ENCODE data around the gene PTP4A1. TPM values are rescaled to one million over a fixed set of nuclear protein-coding genes. Genes with fewer than 3 reads are reported as not detected.

PTP4A1 gene
- total and polyA plus RNA-seq, 2 of the 13 experiments (the other 11 are each of a cell fraction or from before 2014, with no cell fraction given) = 141 to 376 TPM

DNA sequence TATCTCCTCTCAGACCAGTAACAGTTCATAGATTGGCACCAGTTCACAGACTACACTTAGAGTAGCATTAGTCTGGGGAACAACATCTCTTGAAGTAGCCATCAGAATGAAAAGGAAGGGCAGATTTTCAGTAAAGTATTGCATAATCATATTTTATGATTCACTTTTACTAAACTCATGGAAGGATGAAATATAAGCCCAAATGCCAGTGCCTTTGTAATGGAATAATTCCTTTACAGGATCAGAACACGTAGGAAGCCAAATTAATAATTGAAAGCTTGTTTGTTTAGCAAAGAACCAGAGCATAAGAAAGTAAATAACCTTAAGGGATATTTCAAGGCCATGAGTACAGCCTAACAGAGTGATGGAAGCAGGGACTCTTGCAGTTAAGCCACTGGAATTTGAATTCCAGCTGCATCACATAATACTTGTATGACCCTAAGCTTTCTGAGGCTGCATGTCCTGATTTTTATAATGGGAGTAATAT lies 11.4 kb upstream of the PTP4A1 start (continued):
- TF ChIP-seq, protein P1, sequence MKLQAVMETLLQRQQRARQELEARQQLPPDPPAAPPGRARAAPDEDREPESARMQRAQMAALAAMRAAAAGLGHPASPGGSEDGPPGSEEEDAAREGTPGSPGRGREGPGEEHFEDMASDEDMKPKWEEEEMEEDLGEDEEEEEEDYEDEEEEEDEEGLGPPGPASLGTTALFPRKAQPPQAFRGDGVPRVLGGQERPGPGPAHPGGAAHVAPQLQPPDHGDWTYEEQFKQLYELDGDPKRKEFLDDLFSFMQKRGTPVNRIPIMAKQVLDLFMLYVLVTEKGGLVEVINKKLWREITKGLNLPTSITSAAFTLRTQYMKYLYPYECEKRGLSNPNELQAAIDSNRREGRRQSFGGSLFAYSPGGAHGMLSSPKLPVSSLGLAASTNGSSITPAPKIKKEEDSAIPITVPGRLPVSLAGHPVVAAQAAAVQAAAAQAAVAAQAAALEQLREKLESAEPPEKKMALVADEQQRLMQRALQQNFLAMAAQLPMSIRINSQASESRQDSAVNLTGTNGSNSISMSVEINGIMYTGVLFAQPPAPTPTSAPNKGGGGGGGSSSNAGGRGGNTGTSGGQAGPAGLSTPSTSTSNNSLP (IDR thresholded peaks at IDR 0.05; ENCODE audit: low read depth, low read length) = peak; percentile 48; the same call in 1 of the 2 replicates
- peak; percentile 65 for TF ChIP-seq CEBPG (CRISPR knock-in tag; IDR thresholded peaks at IDR 0.05)
- TF ChIP-seq ZNF232 (CRISPR knock-in tag; IDR thresholded peaks at IDR 0.05; ENCODE audit: borderline replicate concordance) = no peak
- TF ChIP-seq FOXK2 (IDR thresholded peaks at IDR 0.05) = no peak
- TF ChIP-seq HDAC2 (CRISPR knock-in tag; IDR thresholded peaks at IDR 0.05) = no peak
- TF ChIP-seq, protein P2, sequence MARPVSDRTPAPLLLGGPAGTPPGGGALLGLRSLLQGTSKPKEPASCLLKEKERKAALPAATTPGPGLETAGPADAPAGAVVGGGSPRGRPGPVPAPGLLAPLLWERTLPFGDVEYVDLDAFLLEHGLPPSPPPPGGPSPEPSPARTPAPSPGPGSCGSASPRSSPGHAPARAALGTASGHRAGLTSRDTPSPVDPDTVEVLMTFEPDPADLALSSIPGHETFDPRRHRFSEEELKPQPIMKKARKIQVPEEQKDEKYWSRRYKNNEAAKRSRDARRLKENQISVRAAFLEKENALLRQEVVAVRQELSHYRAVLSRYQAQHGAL (CRISPR knock-in tag; IDR thresholded peaks at IDR 0.05; ENCODE audit: not compliant biosample characterization) = no peak
- no peak for TF ChIP-seq RBAK (CRISPR knock-in tag; IDR thresholded peaks at IDR 0.05)
- TF ChIP-seq BRCA1 (CRISPR knock-in tag; IDR thresholded peaks at IDR 0.05) = no peak
- no peak for TF ChIP-seq POGZ (CRISPR knock-in tag; IDR thresholded peaks at IDR 0.05)
- no peak for TF ChIP-seq ZNF773 (CRISPR knock-in tag; IDR thresholded peaks at IDR 0.05; ENCODE audit: borderline replicate concordance)
- no peak for TF ChIP-seq YEATS4 (CRISPR knock-in tag; IDR thresholded peaks at IDR 0.05; ENCODE audit: borderline replicate concordance)
- 0 out of 2 replicates have a peak, but pooled peaks have one; percentile 28 for TF ChIP-seq ZNF337 (CRISPR knock-in tag; IDR thresholded peaks at IDR 0.05; ENCODE audit: borderline replicate concordance, low read depth)
- TF ChIP-seq ARNT2 (CRISPR knock-in tag; IDR thresholded peaks at IDR 0.05; ENCODE audit: low read depth) = no peak
- no peak for TF ChIP-seq HINFP (CRISPR knock-in tag; IDR thresholded peaks at IDR 0.05; ENCODE audit: low read depth)
- TF ChIP-seq ZNF878 (CRISPR knock-in tag; IDR thresholded peaks at IDR 0.05) = 0 out of 2 replicates have a peak, but pooled peaks have one; percentile 30
- peak; percentile 39; the same call in 1 of the 2 replicates for TF ChIP-seq HNF1A (IDR thresholded peaks at IDR 0.05; ENCODE audit: low read depth)
- no peak for TF ChIP-seq HNF1A (CRISPR knock-in tag; IDR thresholded peaks at IDR 0.05; ENCODE audit: borderline replicate concordance)
- no peak for TF ChIP-seq ZBTB38 (CRISPR knock-in tag; IDR thresholded peaks at IDR 0.05)
- no peak for TF ChIP-seq GABPA (IDR thresholded peaks at IDR 0.05; ENCODE audit: low read depth, low read length)
- TF ChIP-seq GABPA (CRISPR knock-in tag; IDR thresholded peaks at IDR 0.05; ENCODE audit: low read depth) = 0 out of 2 replicates have a peak, but pooled peaks have one; percentile 21
- TF ChIP-seq ZNF784 (CRISPR knock-in tag; IDR thresholded peaks at IDR 0.05; ENCODE audit: borderline replicate concordance) = no peak
- TF ChIP-seq ZNF317 (CRISPR knock-in tag; IDR thresholded peaks at IDR 0.05) = 0 out of 2 replicates have a peak, but pooled peaks have one; percentile 39
